ENCODE data around the gene ADAMTSL1. TPM values are rescaled to one million over a fixed set of nuclear protein-coding genes. Genes with fewer than 3 reads are reported as not detected.

ADAMTSL1 gene
- total RNA-seq, 2 experiments from 2014 or later: not detected

DNA sequence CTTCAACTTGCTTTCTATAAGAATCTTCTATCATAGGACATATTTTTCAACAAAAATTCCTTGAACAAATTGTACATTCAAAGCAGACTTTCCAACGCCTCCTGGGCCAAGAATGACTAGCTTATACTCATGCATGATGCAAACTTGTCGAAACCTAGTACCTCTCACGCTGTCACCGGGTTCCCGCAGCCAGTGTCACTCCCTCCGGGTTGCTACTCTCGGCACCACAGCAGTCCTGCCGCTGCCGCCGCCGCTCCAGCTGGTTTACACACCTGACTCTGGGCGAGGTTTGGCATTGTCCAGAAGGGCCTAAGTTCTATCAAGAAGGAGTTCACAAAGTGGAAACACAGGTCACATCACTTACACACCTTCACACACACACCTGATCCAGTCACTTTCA lies 244.4 kb downstream of the ADAMTSL1 start:
- no peak overlapping the region for H3K4me2 ChIP-seq (ENCODE audit: low read length)
- no peaks in the 10 kb centered on the region for H3K36me3 ChIP-seq (ENCODE audit: insufficient read depth, low read length)
- BruUV-seq (replicated peaks): no TSS peak
- no peak overlapping the region for H3K4me3 ChIP-seq (ENCODE audit: low read depth, low read length, poor library complexity, severe bottlenecking)
- intact Hi-C loops (cut with micrococcal nuclease; ENCODE audit: unreplicated experiment): no loop called here
- H3K9me3 ChIP-seq (ENCODE audit: low read length): no peaks in the 10 kb centered on the region
- H3K4me1 ChIP-seq (ENCODE audit: insufficient read depth, low read length, poor library complexity, severe bottlenecking): no peaks in the 10 kb centered on the region
- DNase-seq (ENCODE audit: low spot score): no peak
- H3K79me2 ChIP-seq (ENCODE audit: insufficient read depth, low read depth, low read length): no peaks in the 10 kb centered on the region
- H3K9me2 ChIP-seq (ENCODE audit: insufficient read depth, low read length): no peaks in the 10 kb centered on the region
- POLR2A ChIA-PET: no interaction called here
- no peak overlapping the region for H2AFZ ChIP-seq (ENCODE audit: low read length)
- no peak overlapping the region for H3K27ac ChIP-seq (ENCODE audit: low read depth, low read length, poor library complexity, severe bottlenecking)
- H4K20me1 ChIP-seq (ENCODE audit: insufficient read depth, low read length): no peaks in the 10 kb centered on the region
- TF ChIP-seq, protein P1, sequence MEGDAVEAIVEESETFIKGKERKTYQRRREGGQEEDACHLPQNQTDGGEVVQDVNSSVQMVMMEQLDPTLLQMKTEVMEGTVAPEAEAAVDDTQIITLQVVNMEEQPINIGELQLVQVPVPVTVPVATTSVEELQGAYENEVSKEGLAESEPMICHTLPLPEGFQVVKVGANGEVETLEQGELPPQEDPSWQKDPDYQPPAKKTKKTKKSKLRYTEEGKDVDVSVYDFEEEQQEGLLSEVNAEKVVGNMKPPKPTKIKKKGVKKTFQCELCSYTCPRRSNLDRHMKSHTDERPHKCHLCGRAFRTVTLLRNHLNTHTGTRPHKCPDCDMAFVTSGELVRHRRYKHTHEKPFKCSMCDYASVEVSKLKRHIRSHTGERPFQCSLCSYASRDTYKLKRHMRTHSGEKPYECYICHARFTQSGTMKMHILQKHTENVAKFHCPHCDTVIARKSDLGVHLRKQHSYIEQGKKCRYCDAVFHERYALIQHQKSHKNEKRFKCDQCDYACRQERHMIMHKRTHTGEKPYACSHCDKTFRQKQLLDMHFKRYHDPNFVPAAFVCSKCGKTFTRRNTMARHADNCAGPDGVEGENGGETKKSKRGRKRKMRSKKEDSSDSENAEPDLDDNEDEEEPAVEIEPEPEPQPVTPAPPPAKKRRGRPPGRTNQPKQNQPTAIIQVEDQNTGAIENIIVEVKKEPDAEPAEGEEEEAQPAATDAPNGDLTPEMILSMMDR (conservative IDR thresholded peaks at IDR 0.05; ENCODE audit: low read length): no peak
- TF ChIP-seq EZH2phosphoT487 (IDR thresholded peaks at IDR 0.05; ENCODE audit: borderline replicate concordance, low read depth, low read length): no peak
- CTCF ChIA-PET (ENCODE audit: unreplicated experiment): no interaction called here

DNA sequence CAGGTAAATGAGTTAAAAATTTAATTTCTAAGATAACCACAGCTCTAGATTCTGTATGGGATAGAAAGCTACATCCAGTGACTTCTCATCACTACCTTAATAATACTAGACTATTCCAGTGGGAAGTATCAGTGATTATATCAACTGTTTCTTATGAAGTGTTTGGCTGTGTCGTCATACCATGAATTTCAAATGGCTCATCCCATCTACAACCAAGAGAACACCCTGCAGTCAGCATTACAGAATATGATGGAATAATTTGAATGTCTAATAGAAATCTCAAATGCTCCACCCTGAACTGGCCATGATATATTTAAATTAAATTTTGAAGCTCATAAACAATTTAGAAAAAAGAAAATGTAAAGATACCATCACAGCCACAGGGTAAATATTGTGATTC lies 245.0 kb downstream of the ADAMTSL1 start:
- no peak overlapping the region for H3K27ac ChIP-seq (ENCODE audit: low read depth, low read length, poor library complexity, severe bottlenecking)
- H3K4me3 ChIP-seq (ENCODE audit: low read depth, low read length, poor library complexity, severe bottlenecking): no peak overlapping the region
- H4K20me1 ChIP-seq (ENCODE audit: insufficient read depth, low read length): no peaks in the 10 kb centered on the region
- DNase-seq (ENCODE audit: low spot score): no peak
- no peaks in the 10 kb centered on the region for H3K9me2 ChIP-seq (ENCODE audit: insufficient read depth, low read length)
- ChIA-PET CTCF (ENCODE audit: unreplicated experiment) (no interaction called here), POLR2A (interaction anchor here (0.6 kb wide), 1 partner anchor 697 kb away, joined by 3 read pairs; no protein-coding TSS in a partner anchor)
- H3K9me3 ChIP-seq (ENCODE audit: low read length): no peaks in the 10 kb centered on the region
- no peaks in the 10 kb centered on the region for H3K79me2 ChIP-seq (ENCODE audit: insufficient read depth, low read depth, low read length)
- H3K4me1 ChIP-seq (ENCODE audit: insufficient read depth, low read length, poor library complexity, severe bottlenecking): no peaks in the 10 kb centered on the region
- no peak overlapping the region for H2AFZ ChIP-seq (ENCODE audit: low read length)
- H3K4me2 ChIP-seq (ENCODE audit: low read length): no peak overlapping the region
- no peak for TF ChIP-seq EZH2phosphoT487 (IDR thresholded peaks at IDR 0.05; ENCODE audit: borderline replicate concordance, low read depth, low read length)
- TF ChIP-seq, protein P1 (conservative IDR thresholded peaks at IDR 0.05; ENCODE audit: low read length): no peak
- intact Hi-C loops (cut with micrococcal nuclease; ENCODE audit: unreplicated experiment): no loop called here
- BruUV-seq (replicated peaks): no TSS peak
- H3K36me3 ChIP-seq (ENCODE audit: insufficient read depth, low read length): no peaks in the 10 kb centered on the region

DNA sequence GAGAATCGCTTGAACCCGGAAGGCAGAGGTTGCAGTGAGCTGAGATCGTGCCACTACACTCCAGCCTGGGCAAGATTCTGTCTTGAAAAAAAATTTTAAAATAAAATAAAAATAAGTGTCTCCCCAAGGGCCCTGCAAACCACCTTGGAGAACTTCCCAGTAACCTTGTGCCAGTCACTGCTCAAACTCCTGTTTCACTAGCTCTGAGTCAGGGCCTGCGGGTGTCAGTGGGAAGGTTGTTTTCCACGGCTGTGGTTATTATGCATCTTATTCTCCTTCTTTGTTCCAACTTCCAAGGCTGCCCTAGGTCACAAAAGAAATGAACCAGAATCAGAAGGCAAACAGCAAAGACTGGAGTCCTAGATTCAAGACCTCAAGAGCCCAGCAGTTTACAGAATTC lies 246.7 kb downstream of the ADAMTSL1 start:
- no peak for DNase-seq (ENCODE audit: low spot score)
- Histone ChIP-seq H3K4me1 (ENCODE audit: insufficient read depth, low read length, poor library complexity, severe bottlenecking) (no peaks in the 10 kb centered on the region), H3K79me2 (ENCODE audit: insufficient read depth, low read depth, low read length) (no peaks in the 10 kb centered on the region), H3K4me2 (ENCODE audit: low read length) (no peak overlapping the region), H3K27ac (ENCODE audit: low read depth, low read length, poor library complexity, severe bottlenecking) (no peak overlapping the region), H4K20me1 (ENCODE audit: insufficient read depth, low read length) (no peaks in the 10 kb centered on the region), H3K9me3 (ENCODE audit: low read length) (no peaks in the 10 kb centered on the region), H3K4me3 (ENCODE audit: low read depth, low read length, poor library complexity, severe bottlenecking) (no peak overlapping the region), H3K9me2 (ENCODE audit: insufficient read depth, low read length) (no peaks in the 10 kb centered on the region), H3K36me3 (ENCODE audit: insufficient read depth, low read length) (no peaks in the 10 kb centered on the region), H2AFZ (ENCODE audit: low read length) (no peak overlapping the region)
- TF ChIP-seq, protein P1 (conservative IDR thresholded peaks at IDR 0.05; ENCODE audit: low read length): no peak
- TF ChIP-seq EZH2phosphoT487 (IDR thresholded peaks at IDR 0.05; ENCODE audit: borderline replicate concordance, low read depth, low read length): no peak
- ChIA-PET CTCF (ENCODE audit: unreplicated experiment) (no interaction called here), POLR2A (interaction anchor here (0.6 kb wide), 1 partner anchor 574 kb away, joined by 3 read pairs; no protein-coding TSS in a partner anchor)
- no TSS peak for BruUV-seq (replicated peaks)
- intact Hi-C loops (cut with micrococcal nuclease; ENCODE audit: unreplicated experiment): no loop called here
